Choroid plexus epithelial cell (primary cell): ENCODE results near the gene ANGPTL8.

Experiments
- DNase-seq: peaks from one replicate; pipeline ENCODE4 v3.0.0-alpha.2; 2010; ENCODE audit warnings: low read depth
- H3K4me3 ChIP-seq: 2 replicates; pipeline ENCODE4 v1.5.1; 2011; ENCODE audit warnings: low read depth, mild to moderate bottlenecking, control low read depth, low read length, moderate library complexity
- TF ChIP-seq, protein P1 (sequence below): conservative IDR thresholded peaks from 2 replicates; pipeline ENCODE4 v1.5.1; 2011; ENCODE audit warnings: low read depth, mild to moderate bottlenecking, control low read depth, inconsistent platforms, low read length, moderate library complexity

ANGPTL8 gene

GRCh38 chr19:11204076-11204602 is 35.3 kb upstream of the ANGPTL8 start:
- TF ChIP-seq, protein P1, sequence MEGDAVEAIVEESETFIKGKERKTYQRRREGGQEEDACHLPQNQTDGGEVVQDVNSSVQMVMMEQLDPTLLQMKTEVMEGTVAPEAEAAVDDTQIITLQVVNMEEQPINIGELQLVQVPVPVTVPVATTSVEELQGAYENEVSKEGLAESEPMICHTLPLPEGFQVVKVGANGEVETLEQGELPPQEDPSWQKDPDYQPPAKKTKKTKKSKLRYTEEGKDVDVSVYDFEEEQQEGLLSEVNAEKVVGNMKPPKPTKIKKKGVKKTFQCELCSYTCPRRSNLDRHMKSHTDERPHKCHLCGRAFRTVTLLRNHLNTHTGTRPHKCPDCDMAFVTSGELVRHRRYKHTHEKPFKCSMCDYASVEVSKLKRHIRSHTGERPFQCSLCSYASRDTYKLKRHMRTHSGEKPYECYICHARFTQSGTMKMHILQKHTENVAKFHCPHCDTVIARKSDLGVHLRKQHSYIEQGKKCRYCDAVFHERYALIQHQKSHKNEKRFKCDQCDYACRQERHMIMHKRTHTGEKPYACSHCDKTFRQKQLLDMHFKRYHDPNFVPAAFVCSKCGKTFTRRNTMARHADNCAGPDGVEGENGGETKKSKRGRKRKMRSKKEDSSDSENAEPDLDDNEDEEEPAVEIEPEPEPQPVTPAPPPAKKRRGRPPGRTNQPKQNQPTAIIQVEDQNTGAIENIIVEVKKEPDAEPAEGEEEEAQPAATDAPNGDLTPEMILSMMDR = no peak
- H3K4me3 ChIP-seq = no peak overlapping the region
- no peak for DNase-seq

DNA sequence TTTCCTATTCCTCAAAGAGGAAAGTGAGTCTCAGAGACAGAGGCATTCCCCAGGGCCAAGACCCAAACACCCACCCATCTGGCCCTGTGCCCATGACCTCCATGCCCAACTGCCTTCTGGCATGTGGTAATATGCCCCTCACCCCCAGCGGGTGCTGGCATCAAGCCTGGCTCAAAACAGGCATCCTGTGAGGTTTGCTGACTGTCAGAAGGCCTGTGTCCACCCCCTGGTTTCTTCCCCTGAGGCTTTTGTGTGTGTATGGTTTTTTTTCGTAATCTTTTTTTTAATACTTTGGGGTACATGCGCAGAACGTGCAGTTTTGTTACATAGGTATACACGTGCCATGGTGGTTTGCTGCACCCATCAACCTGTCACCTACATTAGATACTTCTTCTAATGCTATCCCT is 34.5 kb upstream of the ANGPTL8 start:
- TF ChIP-seq, protein P1 = no peak
- H3K4me3 ChIP-seq = no peak overlapping the region
- DNase-seq = no peak

- DNase-seq = no peak
- H3K4me3 ChIP-seq = no peak overlapping the region
- TF ChIP-seq, protein P1 = no peak
Observed at GRCh38 chr19:11205939-11206570, 33.4 kb upstream of the ANGPTL8 start.

GRCh38 chr19:11208561-11209471 is 30.6 kb upstream of the ANGPTL8 start:
- no peak overlapping the region for H3K4me3 ChIP-seq
- TF ChIP-seq, protein P1 = no peak
- DNase-seq = no peak

GRCh38 chr19:11209839-11210655 is 29.4 kb upstream of the ANGPTL8 start:
- no peak overlapping the region for H3K4me3 ChIP-seq
- DNase-seq = no peak
- TF ChIP-seq, protein P1 = no peak

DNA sequence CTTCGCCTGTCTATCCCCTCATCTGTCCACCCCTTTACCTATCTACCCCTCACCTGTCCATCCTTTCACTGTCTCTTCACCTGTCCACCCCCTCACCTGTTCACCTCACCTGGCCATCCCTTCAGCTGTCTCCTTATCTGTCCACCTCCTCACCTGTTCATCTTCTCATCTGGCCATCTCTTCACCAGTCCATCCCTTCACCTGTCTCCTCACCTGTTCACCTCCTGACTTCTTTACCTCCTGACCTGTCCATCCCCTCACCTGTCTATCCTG is 28.8 kb upstream of the ANGPTL8 start:
- DNase-seq = no peak
- H3K4me3 ChIP-seq = no peak overlapping the region
- TF ChIP-seq, protein P1 = no peak
